B cell (primary cell): ENCODE results near the gene LYPD1. TPM values are rescaled to one million over a fixed set of nuclear protein-coding genes. Genes with fewer than 3 reads are reported as not detected.

Experiments used
- ATAC-seq: fragments of 200-7000 bp; cut with Tn5 transposase; one replicate; pipeline ENCODE4 v1.10.0; 2021; ENCODE audit warnings: low read depth, mild to moderate bottlenecking, moderate number of reproducible peaks, moderate library complexity
- CTCF ChIA-PET: fragments of 350-600 bp; sonication (Branson Sonifier 250); formaldehyde crosslinking; loops from one replicate; lab custom pipeline; 2021; ENCODE audit warnings: antibody characterized with exemption, inconsistent platforms; lab: Charles Lee
- POLR2A ChIA-PET: fragments of 350-600 bp; sonication (Branson Sonifier 250); formaldehyde crosslinking; loops from one replicate; lab custom pipeline; 2021; ENCODE audit warnings: antibody characterized with exemption; lab: Charles Lee
- DNase-seq: peaks from one replicate; pipeline ENCODE4 v3.0.0; 2013
- H2AFZ ChIP-seq: 2 replicates; pipeline ENCODE4 v1.6.1; 2012; ENCODE audit warnings: mild to moderate bottlenecking, low read depth, low read length; ENCODE audit not compliant: insufficient read depth, poor library complexity, severe bottlenecking
- H3K27ac ChIP-seq, 2 donors: 1 replicate in 1 of 2; 2 replicates in 1 of 2; pipeline ENCODE4 v1.5.1; 2012 to 2013; ENCODE audit warnings: low read length in 2 of 2, mild to moderate bottlenecking in 2 of 2, moderate library complexity in 1 of 2
- H3K27me3 ChIP-seq, 4 experiments: fragments of 200-600 bp in 1 of 4; sonication (generic) in 1 of 4; replicated peaks in 1 of 4; 1 replicate in 2 of 4; 2 replicates in 2 of 4; pipeline versions ENCODE4 v1.6.1 to v1.7.0; 2013 to 2016; ENCODE audit warnings: low read length in 3 of 4, mild to moderate bottlenecking in 2 of 4, mixed read lengths in 1 of 4, moderate library complexity in 1 of 4; ENCODE audit not compliant: insufficient read depth in 4 of 4, control insufficient read depth in 3 of 4; ENCODE audit errors: control extremely low read depth in 1 of 4
- H3K36me3 ChIP-seq, 2 experiments: replicated peaks in 1 of 2; 1 replicate in 1 of 2; 2 replicates in 1 of 2; pipeline versions ENCODE4 v1.6.1 to v1.7.1; 2013; ENCODE audit warnings: low read length in 1 of 2; ENCODE audit not compliant: insufficient read depth in 2 of 2, control insufficient read depth in 1 of 2; ENCODE audit errors: control extremely low read depth in 1 of 2, extremely low read depth in 1 of 2
- H3K4me1 ChIP-seq, 2 donors: fragments of 200-600 bp in 1 of 2; sonication (generic) in 1 of 2; 1 replicate in 1 of 2; 2 replicates in 1 of 2; pipeline versions ENCODE4 v1.5.1 to v1.6.1; 2013 to 2017; ENCODE audit warnings: low read length in 2 of 2; ENCODE audit not compliant: control insufficient read depth in 2 of 2, insufficient read depth in 2 of 2
- H3K4me2 ChIP-seq: replicated peaks from 2 replicates; pipeline ENCODE3; 2012; ENCODE audit warnings: mild to moderate bottlenecking, low read depth, low read length; ENCODE audit not compliant: poor library complexity, severe bottlenecking
- H3K4me3 ChIP-seq, 5 experiments: fragments of 200-600 bp in 1 of 5; sonication (generic) in 1 of 5; 1 replicate in 3 of 5; 2 replicates in 2 of 5; pipeline versions ENCODE4 v1.5.1 to v1.7.0; 2011 to 2016; ENCODE audit warnings: low read length in 4 of 5, mild to moderate bottlenecking in 4 of 5, low read depth in 2 of 5, control low read depth in 1 of 5, moderate library complexity in 1 of 5; ENCODE audit not compliant: insufficient read depth in 1 of 5; ENCODE audit errors: control extremely low read depth in 1 of 5, extremely low read depth in 1 of 5
- H3K79me2 ChIP-seq: fragments of 200-600 bp; sonication (generic); one replicate; pipeline ENCODE4 v1.6.0; 2016; ENCODE audit warnings: low read length; ENCODE audit not compliant: control insufficient read depth, insufficient read depth
- H3K9ac ChIP-seq: fragments of 200-600 bp; sonication (generic); 2 replicates; pipeline ENCODE4 v1.6.1; 2017; ENCODE audit warnings: mild to moderate bottlenecking, low read length, moderate library complexity
- H3K9me3 ChIP-seq, 3 donors: one replicate each; pipeline versions ENCODE4 v1.6.1 to v1.7.1; 2013; ENCODE audit warnings: low read length in 2 of 3; ENCODE audit not compliant: control insufficient read depth in 2 of 3, insufficient read depth in 1 of 3; ENCODE audit errors: control extremely low read depth in 1 of 3
- H4K20me1 ChIP-seq: 2 replicates; pipeline ENCODE4 v1.6.0; 2012; ENCODE audit warnings: mild to moderate bottlenecking, low read length; ENCODE audit not compliant: insufficient read depth, control insufficient read depth, poor library complexity, severe bottlenecking
- H3K27ac Mint-ChIP-seq: one replicate; pipeline ENCODE4 v1.8.0; 2021; ENCODE audit warnings: mixed read lengths
- H3K27me3 Mint-ChIP-seq: one replicate; pipeline ENCODE4 v1.8.0; 2021; ENCODE audit warnings: mixed read lengths
- H3K4me1 Mint-ChIP-seq: one replicate; pipeline ENCODE4 v1.8.0; 2021; ENCODE audit warnings: mixed read lengths
- H3K4me3 Mint-ChIP-seq: one replicate; pipeline ENCODE4 v1.8.0; 2021; ENCODE audit warnings: mixed read lengths
- H3K9me3 Mint-ChIP-seq: one replicate; pipeline ENCODE4 v1.8.0; 2022; ENCODE audit warnings: mixed read lengths; ENCODE audit not compliant: insufficient read depth
- EZH2 ChIP-seq: IDR thresholded peaks from 2 replicates; pipeline ENCODE4 v1.6.1; 2012; ENCODE audit warnings: borderline replicate concordance, low read depth, mild to moderate bottlenecking, moderate library complexity, low read length; ENCODE audit not compliant: insufficient read depth, poor library complexity, severe bottlenecking
- WGBS: methylation state at CpG from one replicate; pipeline ENCODE4 v1.1.5; 2013; ENCODE audit warnings: missing lambda C conversion rate; ENCODE audit not compliant: insufficient coverage; 5-methylcytosine and 5-hydroxymethylcytosine counted together
- intact Hi-C: fragments of 100-400 bp; cut with micrococcal nuclease; formaldehyde crosslinking; loops from one replicate; pipeline ENCODE4 v1.10.0; 2022
- polyA plus RNA-seq: library from polyadenylated mRNA; depleted of rRNA; stranded (reverse); fragments of >200 nt; gene quantifications from 2 replicates; pipeline ENCODE4 v1.2.3, GENCODE V29; 2012
- total RNA-seq, 2 donors: library from RNA; stranded (reverse); fragments of 120-200 nt in 1 of 2; gene quantifications; 1 replicate in 1 of 2; 2 replicates in 1 of 2; pipeline versions ENCODE4 v1.2.3 to v1.2.4, GENCODE V29; 2013 to 2022
- TF ChIP-seq, protein P1 (sequence below): fragments of 200-600 bp; IDR thresholded peaks from one replicate; pipeline ENCODE4 v1.8.0; 2022; ENCODE audit warnings: antibody characterized with exemption, mild to moderate bottlenecking

The LYPD1 gene
- total and polyA plus RNA-seq, 2 donors (not counting 1 experiment from before 2014, with no cell fraction given), result 0.07 TPM; not detected in 1

DNA sequence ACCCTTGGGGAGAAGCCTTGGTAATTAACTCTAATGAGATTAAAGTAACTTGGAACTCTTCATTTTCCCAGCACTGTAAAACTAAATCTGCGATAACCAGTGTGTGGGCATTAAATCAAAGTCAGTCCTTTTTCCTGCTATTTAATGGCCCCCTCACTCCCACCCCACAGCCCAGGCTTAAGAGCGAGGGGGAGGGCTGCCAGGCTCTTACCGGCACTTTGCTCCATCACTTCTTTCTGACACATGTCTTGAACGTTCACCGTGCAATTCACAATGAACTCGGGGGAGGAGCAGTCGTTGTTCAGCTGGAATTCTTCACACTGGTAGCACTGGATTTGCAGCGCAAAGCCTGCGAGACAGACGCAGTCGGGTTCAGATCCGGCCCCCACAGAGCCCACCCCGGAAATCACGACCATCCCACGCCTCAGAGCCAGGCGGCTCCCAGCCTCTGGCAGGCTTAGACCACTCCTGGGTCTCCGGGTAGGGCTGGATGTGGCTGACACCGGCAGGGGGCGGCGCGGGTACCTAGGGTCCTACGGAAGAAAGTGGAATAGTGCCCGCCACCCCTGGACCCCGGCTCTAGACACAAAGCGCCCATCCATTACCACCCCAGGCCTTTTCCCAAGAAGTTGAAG is 1.7 kb downstream of the LYPD1 start:
- no peaks in the 10 kb centered on the region for H3K4me1 ChIP-seq
- POLR2A ChIA-PET, result no interaction called here

DNA sequence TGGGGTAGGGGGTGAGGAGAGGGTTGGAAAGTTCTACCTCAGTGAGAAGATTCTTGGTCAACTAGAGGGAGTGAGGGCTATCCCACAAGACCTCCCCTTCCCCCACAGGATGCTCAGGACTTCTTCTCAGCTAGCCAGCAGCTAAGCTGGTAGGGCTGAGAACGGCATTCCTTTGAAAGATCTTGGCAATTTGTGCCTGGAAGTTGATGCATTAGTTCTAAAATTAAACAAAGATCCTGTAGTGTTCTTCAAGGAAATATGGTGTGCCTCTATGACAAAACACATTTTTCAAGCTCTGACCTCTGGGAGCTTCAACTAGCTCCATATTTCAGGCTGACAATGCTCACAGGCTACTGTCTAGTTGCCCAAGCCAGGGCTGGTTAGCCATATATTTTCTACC is 2.3 kb downstream of the LYPD1 start:
- DNase-seq, result no peak
- no peaks in the 10 kb centered on the region for H3K4me1 ChIP-seq
- Mint-ChIP-seq H3K4me1 (peaks cover 9% of the 10 kb centered on the region), H3K4me3 (no peak overlapping the region), H3K27ac (no peak overlapping the region), H3K27me3 (peaks cover 44% of the 10 kb centered on the region), H3K9me3 (no peaks in the 10 kb centered on the region)
- H3K79me2 ChIP-seq, result no peaks in the 10 kb centered on the region
- ChIA-PET POLR2A (no interaction called here), CTCF (interaction anchor here (1.5 kb wide), 1 partner anchor 10 kb away, joined by 3 read pairs; no protein-coding TSS in a partner anchor)
- no peaks in the 10 kb centered on the region for H3K36me3 ChIP-seq
- H3K4me3 ChIP-seq, result no peak overlapping the region
- intact Hi-C loops, result no loop called here
- WGBS, result no CpG with 5 or more reads among the region's 1 CpG
- H2AFZ ChIP-seq, result no peak overlapping the region
- H3K27ac ChIP-seq, result no peak overlapping the region
- no peak for TF ChIP-seq EZH2
- TF ChIP-seq, protein P1, sequence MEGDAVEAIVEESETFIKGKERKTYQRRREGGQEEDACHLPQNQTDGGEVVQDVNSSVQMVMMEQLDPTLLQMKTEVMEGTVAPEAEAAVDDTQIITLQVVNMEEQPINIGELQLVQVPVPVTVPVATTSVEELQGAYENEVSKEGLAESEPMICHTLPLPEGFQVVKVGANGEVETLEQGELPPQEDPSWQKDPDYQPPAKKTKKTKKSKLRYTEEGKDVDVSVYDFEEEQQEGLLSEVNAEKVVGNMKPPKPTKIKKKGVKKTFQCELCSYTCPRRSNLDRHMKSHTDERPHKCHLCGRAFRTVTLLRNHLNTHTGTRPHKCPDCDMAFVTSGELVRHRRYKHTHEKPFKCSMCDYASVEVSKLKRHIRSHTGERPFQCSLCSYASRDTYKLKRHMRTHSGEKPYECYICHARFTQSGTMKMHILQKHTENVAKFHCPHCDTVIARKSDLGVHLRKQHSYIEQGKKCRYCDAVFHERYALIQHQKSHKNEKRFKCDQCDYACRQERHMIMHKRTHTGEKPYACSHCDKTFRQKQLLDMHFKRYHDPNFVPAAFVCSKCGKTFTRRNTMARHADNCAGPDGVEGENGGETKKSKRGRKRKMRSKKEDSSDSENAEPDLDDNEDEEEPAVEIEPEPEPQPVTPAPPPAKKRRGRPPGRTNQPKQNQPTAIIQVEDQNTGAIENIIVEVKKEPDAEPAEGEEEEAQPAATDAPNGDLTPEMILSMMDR, result no peak
- peaks cover 0 to 38% (median 13%) of the 10 kb centered on the region in 4 experiments for H3K27me3 ChIP-seq
- no peak for ATAC-seq
- H3K4me2 ChIP-seq, result no peak overlapping the region
- H3K9me3 ChIP-seq, result peaks cover 0 to 12% (median 0%) of the 10 kb centered on the region in 3 donors
- H4K20me1 ChIP-seq, result no peaks in the 10 kb centered on the region
- no peak overlapping the region for H3K9ac ChIP-seq

More for the DNA sequence above, 1.7 kb downstream of the LYPD1 start:
- H2AFZ ChIP-seq, result no peak overlapping the region
- CTCF ChIA-PET, result interaction anchor here (1.5 kb wide), 1 partner anchor 10 kb away, joined by 3 read pairs; no protein-coding TSS in a partner anchor
- no peaks in the 10 kb centered on the region for H4K20me1 ChIP-seq
- intact Hi-C loops, result no loop called here
- H3K27me3 Mint-ChIP-seq, result peaks cover 45% of the 10 kb centered on the region
- DNase-seq (no peak), ATAC-seq (no peak)
- no peak overlapping the region for H3K27ac Mint-ChIP-seq
- H3K9ac ChIP-seq, result no peak overlapping the region
- H3K27me3 ChIP-seq, result peaks cover 0 to 38% (median 13%) of the 10 kb centered on the region in 4 experiments
- H3K4me2 ChIP-seq, result no peak overlapping the region
- 9% methylated on average over 19 of the region's 25 CpGs for WGBS
- peak overlapping the region; percentile 3 for H3K4me3 Mint-ChIP-seq
- peaks cover 9% of the 10 kb centered on the region for H3K4me1 Mint-ChIP-seq
- peak overlapping the region in 1 of 5 experiments; percentile 9 for H3K4me3 ChIP-seq
- TF ChIP-seq EZH2, result no peak
- TF ChIP-seq, protein P1, result no peak
- no peaks in the 10 kb centered on the region for H3K79me2 ChIP-seq
- H3K9me3 Mint-ChIP-seq, result no peaks in the 10 kb centered on the region
- no peak overlapping the region for H3K27ac ChIP-seq
- H3K9me3 ChIP-seq, result peaks cover 0 to 12% (median 0%) of the 10 kb centered on the region in 3 donors
- H3K36me3 ChIP-seq, result no peaks in the 10 kb centered on the region
